Islet precursor cell (in vitro differentiated cells): Measurements from ENCODE around the gene UMODL1.
"Not testable (repeated sequence)": the region's sequence is repeated elsewhere in the genome, so short reads cannot be mapped to it uniquely, and the experiment has no call there.

Experiments used
- DNase-seq: peaks from one replicate; pipeline ENCODE4 v3.0.0-alpha.2; 2018

Gene UMODL1

DNA sequence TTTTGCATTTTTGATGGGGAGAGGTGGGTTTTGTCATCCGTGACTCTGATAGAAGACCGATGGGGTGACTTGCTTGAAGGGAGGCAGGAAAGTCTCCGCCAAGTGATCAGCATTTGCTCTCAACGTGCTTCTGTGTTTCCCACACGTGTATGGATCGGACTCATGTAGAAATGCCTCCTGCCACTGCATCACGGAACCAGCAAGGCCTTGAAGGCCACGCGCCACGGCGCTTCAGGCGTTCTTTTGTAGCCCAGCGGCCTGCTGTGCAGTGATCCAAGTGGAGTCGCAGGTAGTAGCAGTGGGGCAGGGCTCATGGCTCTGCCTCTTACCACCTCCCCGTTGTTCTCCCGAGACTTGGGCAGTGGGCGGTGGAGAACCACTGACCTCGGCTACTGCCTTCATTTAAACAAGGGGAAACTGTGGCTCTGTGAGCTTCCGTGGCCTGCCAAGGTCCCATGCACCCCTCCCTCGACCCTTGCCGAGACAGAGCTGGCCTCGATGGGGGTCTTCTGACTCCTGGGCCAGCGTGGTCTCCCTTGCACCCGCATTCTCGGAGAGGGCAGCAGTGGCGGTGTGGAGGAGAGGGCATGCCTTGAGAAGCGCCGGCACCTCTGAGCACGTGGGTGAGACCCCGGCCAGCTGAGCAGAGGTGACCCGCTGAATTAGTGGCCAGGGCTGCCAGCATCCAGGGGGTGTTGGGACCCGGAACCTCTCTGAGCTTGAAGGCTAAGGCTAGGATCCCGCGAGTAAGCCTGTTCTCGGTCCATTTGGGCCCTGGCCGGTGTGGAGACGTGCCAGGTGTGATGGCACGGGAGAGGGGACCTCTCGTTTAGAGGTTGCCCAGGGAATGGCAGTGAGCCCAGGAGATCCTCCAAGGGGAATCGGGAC lies 101.7 kb downstream of the UMODL1 start:
- no peak for DNase-seq

DNA sequence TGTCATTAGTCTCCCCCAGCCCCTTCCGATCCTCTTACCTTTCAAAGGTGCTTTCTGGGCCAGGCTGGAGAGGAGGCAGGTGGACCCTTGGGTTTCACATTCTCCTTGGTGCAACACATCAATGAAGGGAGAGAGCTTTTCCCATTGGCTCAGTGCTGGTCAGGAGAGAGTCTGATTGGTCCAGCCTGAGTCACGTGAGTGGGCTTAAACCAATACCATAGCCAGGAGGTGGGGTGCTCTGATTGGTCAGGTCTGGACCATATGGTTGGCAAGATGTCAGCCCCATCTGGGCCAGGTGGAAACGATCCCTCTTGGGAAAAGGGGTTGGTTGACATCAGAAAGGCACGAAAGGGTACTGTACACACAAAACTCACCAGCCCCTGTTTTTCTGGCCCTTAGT lies 103.1 kb downstream of the UMODL1 start:
- no peak for DNase-seq

DNA sequence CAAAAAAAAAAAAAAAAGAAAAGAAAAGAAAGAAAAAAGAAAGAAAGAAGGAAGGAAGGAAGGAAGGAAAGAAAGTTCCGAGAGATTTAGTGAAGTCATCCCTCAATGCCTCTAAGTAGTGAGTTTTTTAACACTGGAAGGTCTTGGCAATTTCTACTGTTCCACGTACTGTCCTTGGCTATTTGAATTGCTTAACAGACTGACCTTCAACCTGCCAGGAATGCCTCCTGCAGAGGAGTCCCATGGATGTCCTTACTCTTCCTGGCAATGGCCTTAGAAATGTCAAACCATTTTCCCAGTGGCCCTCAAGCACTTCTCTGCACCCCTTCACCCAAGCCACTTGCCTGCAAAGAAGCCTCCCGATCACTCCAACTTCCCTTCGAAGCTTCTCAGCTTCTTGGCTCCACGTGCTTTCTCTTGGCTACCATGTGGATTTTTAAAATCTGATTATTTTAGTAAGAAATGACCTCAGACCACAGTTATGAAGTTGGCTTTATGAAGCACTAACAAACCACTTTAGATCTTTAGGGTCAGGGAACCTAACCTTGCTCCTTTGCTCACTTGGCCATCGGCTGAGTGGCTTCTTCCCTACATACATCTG lies 104.1 kb downstream of the UMODL1 start:
- no peak for DNase-seq

DNA sequence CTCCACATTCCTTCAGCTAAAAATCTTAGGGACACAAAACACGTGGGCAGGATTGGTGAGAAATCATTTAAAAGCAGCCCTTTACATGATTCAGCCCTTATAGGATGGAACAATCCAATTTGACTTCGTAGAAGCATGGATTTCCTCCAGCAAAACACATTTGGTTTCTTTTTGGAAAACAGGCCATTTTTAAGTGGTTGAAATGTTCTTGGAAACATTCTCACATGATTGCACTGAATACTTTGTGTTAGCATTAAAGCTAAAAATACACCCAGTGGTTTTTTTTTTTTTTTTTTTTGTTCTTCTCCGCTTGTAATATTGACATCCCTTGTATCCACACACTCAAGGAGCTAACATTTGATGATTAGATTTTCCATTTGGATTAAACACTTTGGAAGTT lies 105.7 kb downstream of the UMODL1 start:
- no peak for DNase-seq

DNA sequence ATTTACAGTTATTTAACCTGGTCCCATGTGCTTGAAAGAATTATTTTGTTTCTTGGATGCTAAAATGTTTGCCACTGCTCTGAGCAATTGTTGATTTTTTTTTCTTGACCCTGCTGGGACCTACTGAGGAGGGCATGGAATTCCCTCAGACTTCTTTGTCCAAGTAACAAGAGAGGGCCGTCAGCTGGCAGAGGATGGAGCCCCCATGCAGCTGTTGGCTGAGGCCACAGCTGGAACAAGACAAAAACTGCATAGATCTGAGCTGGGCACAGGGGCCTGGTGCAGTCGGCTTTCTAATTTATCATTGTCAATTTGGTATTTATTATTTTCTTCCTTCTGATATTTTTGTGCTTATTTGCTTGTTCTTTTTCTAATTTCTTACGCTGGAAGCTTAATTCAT lies 108.2 kb downstream of the UMODL1 start:
- no peak for DNase-seq

DNA sequence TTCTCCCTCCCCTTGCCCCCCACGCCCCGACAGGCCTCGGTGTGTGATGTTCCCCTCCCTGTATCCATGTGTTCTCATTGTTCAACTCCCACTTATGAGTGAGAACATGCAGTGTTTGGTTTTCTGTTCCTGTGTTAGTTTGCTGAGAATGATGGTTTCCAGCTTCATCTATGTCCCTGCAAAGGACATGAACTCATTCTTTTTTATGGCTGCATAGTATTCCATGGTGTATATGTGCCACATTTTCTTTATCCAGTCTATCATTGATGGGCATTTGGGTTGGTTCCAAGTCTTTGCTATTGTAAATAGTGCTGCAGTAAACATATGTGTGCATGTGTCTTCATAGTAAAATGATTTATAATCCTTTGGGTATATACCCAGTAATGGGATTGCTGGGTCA lies 108.9 kb downstream of the UMODL1 start:
- not testable (repeated sequence) for DNase-seq

DNA sequence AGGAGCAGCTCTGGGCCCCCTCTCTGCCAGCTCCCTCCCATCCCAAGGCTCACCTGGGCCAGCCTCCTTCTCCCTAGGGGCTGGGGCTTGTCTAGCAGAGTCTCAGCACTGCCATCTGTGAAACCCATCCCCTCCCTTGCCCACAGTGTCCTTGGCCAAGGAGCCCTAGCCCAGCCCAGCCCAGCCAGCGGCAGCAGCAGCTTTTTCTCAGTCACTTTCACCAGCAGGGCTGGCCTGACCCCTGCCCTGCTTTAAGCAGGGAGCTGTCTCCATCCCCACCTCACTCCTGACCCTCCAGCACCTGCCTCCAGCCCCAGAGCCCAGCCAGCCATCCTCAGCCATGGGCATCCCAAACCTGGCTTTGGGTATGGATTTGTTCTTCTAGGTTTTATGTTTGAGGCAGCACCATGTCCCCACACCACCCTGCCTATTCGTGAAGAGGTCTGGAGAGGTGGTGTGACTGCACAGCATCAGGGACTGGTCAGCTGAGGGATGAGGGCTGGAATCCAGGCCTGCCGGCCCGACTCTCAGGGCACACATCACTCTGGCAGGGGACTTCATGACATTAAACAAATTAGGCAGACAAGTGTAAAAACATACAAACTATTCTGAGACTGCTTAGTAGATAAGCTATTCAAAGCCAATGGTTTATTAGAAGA lies 111.7 kb downstream of the UMODL1 start:
- no peak for DNase-seq

DNA sequence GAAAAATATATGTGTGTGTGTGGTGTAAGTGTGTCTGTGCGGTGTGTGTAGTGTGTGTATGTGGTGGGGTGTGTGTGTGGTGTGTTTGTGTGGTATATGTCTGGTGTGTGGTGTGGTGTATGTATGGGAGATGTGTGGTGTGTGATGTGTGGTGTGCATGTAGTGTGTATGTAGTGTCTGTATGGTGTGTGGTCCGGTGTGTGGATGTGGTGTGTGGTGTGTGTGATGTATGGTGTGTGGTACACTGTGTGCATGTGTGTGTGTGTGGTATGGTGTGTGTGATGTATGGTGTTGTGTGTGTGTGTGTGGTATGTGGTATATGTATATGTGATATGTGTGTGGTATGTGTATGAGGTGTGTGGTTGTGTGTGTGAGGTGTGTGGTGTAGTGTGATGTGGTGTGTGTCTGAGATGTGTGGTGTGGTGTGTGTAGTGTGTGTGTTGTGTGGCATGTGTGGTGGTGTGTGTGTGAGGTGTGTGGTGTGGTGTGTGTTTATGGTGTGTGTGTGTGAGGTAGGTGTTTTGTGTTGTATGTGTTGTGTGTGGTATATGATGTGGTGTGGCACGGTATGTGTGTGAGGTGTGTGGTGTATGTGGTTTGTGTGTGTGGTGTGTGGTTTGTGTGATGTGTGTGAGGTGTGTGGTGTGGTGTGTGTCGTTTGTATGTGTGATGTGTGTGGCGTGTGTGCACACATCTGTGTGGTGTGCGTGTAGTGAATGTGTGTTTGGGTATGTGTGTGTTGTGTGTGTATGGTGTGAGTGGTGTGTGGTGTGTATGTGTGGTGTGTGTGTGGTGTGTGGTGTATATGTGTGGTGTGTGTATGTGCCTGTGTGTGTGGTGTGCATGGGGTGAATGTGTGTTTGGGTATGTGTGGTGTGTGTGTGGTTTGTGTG lies 112.5 kb downstream of the UMODL1 start:
- DNase-seq: no peak

DNA sequence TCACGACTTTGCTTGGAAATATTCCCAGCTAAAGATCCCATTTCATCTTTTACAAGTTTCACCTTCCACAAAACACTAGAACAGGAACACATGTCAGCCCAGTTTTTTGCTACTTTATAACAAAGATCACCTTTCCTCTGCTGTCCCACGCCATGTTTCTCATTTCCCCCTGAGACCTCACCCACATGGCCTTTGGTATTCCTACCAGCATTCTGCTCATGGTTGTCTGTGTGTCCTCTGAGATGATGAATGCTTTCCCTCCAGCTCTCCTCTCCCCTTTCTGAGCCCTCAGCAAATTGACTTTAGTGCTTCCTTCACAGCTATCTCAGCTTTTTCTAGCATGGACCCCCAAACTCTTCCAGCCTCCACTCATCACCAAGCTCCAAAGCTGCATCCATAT lies 115.5 kb downstream of the UMODL1 start:
- no peak for DNase-seq

DNA sequence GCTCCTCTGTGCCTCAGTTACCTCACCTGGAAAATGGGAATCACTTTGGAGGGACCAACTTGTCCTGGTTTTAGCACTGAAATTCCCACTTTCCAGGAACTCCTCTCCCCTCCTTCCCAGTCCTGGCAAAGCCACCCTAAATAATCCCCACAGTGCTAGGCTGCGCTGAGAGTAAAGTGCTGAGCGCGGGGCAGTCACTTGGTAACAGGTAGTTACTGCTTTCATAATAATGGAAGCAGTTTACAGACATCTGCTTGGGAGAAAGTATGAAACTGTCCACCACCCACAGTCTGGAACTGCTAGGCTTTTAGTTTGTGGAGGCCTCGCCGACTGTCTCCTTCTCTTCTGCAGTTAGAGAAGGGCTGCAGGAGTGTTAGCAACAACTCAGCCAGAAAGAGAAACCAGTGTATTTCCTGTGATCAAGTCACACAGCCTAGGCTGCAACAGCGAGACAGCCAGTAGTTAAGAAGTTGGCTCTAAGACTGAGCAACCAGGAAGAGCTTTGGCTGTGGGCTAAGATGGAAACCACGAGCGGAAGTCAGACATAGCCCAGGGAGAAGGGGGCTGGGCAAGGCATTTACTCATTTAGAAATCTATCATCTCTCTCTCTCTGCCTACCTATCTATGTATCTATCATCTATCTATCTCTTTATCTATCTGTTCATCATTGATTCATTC lies 117.0 kb downstream of the UMODL1 start:
- no peak for DNase-seq

DNA sequence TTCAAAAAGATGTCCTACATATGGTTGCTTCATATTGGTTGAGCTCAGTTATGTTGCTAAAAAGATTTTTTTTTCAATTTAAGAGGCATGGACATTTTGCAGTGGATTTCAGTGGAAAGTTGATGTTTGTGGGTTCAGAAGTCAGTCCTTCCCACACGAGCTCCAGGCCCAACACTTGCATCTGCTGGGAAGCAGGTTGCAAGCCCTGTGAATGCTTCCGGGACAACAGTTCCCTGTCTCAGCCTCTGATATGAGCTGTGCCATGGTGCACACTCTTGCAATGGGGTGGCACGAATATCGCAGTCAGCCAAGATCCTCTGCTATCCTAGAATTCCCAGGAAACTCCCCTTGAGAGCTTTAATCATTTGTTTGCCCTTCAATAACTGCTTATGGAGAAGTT lies 117.5 kb downstream of the UMODL1 start:
- no peak for DNase-seq

DNA sequence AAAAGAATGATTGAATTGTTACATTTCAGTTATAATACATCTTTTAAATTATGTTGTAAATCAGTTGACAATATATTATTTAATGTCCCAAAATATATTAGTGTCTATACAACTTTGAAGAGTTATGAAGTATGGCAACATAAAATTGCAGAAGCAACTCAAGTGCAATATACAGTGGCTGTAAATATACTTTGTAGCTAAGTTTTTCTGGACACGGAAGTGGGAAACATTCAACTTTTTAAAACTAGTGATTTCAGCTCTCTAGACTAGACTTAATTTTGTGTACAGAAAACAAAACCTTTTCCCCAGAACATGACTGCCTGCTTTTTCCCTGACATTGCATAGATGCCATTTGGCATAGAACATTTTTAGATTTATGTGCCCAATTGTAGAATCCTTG lies 118.3 kb downstream of the UMODL1 start:
- no peak for DNase-seq

DNA sequence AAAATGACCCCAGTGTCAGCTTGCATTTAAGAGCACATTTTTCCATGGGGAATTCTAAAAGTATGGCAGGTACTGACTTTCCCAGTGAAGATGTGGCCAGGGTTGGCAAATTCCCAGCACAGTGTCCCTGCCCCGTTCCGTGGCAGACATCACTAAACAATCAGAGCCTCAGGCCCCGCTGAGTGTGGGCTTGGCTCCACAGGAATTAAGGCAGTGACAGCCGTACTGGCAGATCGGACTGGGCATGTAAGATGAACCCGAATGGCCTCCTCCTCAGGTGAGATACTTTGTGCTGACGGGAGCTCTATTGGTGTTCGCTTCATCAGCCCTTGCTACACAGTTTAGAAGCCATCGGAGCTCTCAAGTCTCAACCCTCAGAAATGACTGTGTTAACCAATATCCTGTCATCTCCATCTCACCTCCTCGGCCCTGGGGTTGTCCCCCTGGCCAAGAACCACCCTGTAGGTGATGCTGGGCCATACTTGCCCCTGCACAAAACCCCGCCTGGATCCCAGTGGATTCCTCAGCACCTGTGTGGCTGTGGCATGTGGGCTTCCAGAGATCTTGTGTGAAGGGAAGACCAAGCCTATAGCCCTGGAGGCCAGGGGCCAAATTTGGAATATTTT lies 118.9 kb downstream of the UMODL1 start:
- no peak for DNase-seq

DNA sequence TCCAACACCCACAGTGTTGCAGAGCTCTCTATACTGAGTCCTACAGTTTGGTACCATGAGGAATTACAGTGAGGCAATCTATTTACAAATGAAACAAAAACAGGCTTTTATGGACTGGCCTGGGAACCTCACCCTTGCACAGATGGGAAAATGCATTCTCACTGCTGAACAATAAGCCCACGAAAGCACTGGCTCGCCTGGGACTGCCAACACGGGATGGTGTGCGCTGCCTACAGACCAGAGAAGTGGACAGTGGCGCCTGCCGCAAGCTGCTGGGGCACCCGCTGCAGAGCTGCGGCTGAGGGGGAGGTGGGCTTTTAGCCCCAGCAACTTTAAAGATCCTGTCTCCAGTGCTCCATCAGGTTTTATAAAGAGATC lies 119.4 kb downstream of the UMODL1 start:
- DNase-seq: no peak

DNA sequence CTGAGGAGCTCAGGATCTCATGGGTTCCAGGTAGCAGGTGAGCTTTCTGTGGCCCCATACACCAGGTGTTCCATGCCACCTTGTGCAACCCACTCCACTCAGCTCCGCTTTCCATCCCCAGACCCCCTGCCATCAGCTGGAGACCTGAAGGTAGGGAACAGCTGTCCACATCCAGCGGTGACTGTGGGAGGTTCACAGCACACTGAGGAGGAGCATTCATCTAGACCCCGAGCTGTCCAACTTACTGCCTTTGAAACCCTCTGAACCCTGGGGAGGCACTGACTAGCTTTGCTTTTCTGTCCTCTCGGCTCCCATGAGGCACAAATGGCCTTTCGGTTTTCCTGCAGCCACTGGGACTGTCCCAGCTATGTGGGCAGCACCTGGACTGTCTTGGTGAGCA lies 119.9 kb downstream of the UMODL1 start:
- no peak for DNase-seq

DNA sequence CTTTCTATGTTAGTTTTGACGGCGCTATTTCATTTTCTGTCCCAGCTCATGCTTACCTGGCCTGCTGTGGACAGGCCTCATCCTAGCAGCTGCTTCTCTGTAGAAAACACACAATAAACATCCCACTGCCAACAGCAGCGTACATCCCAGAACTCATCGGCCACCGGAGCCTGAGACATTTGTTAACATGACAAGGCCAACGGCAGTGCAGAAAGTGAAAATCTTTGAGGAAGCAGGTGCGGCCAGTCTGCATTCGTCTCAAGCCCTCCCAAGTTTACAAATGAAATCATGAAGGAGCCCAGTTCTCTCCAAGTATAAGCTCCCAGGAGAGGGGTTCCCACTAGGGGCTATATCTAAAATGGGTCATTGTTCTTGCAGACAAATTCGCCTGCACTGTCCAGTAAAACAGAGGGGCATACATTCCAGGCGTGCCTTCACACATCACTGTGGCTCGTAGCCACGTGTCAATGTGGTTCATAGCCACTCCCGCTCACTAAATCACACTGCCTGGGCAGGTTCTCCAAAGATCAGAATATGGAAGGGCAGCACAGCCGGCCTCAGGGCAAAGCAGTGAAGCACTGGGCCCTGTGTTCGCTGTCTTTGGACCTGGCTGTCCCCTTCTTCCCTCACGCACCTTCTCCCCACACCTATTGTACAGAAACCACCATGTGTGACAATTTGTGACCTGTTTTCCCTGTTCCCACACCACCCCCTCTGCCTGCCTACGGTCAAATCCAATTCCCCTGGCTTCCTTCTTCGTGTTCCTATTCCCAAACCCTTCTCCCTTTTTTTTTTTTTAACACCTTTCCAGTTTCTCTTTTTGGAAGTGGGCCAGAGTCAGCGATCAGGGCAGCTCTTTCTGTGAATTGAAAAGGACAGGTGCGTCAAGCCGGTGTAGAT lies 120.8 kb downstream of the UMODL1 start:
- no peak for DNase-seq
